H1 (cell line): ENCODE results near the gene COL17A1. TPM values are rescaled to one million over a fixed set of nuclear protein-coding genes. Genes with fewer than 3 reads are reported as not detected.

Experiments used
- CTCF ChIA-PET: fragments of 300-600 bp; sonication (Branson Sonifier 250); formaldehyde crosslinking; loops from one replicate; lab custom pipeline; 2021; ENCODE audit not compliant: partially characterized antibody; lab: Charles Lee
- POLR2A ChIA-PET: fragments of 300-600 bp; sonication (Branson Sonifier 250); formaldehyde crosslinking; loops from one replicate; lab custom pipeline; 2021; ENCODE audit warnings: inconsistent platforms; ENCODE audit not compliant: partially characterized antibody; lab: Charles Lee
- DNase-seq, 2 experiments: peaks; one replicate each; pipeline versions ENCODE4 v3.0.0 to v3.0.0-alpha.2; 2010 to 2022; ENCODE audit warnings: low spot score in 2 of 2, low read depth in 1 of 2, mixed read lengths in 1 of 2
- FAIRE-seq: peaks from 2 replicates; lab custom pipeline; 2011; peaks lifted over from hg19 to GRCh38; lab: Jason Lieb, UNC
- H2AFZ ChIP-seq: 2 replicates; pipeline ENCODE4 v1.8.1; 2012; ENCODE audit warnings: low read length, inconsistent platforms
- H2AK5ac ChIP-seq: 2 replicates; pipeline ENCODE4 v1.6.1; 2013; ENCODE audit warnings: low read depth, low read length
- H2BK120ac ChIP-seq: replicated peaks from 2 replicates; pipeline ENCODE3; 2013; ENCODE audit warnings: low read depth, low read length, inconsistent platforms
- H2BK12ac ChIP-seq: 2 replicates; pipeline ENCODE4 v1.6.1; 2013; ENCODE audit warnings: low read depth, low read length
- H2BK15ac ChIP-seq: 2 replicates; pipeline ENCODE4 v1.6.1; 2013; ENCODE audit warnings: low read length
- H2BK20ac ChIP-seq: 2 replicates; pipeline ENCODE4 v1.6.1; 2013; ENCODE audit warnings: low read length
- H2BK5ac ChIP-seq: 2 replicates; pipeline ENCODE4 v1.6.1; 2013; ENCODE audit warnings: low read depth, low read length
- H3K14ac ChIP-seq: 2 replicates; pipeline ENCODE4 v1.6.1; 2013; ENCODE audit warnings: inconsistent platforms; ENCODE audit not compliant: insufficient read length
- H3K18ac ChIP-seq: 2 replicates; pipeline ENCODE4 v1.6.1; 2013; ENCODE audit warnings: low read length; ENCODE audit errors: extremely low read depth
- H3K23ac ChIP-seq: 2 replicates; pipeline ENCODE4 v1.6.1; 2013; ENCODE audit warnings: inconsistent platforms; ENCODE audit not compliant: insufficient read length
- H3K23me2 ChIP-seq: 2 replicates; pipeline ENCODE4 v1.6.1; 2013; ENCODE audit warnings: low read depth, low read length
- H3K27ac ChIP-seq: 2 replicates; pipeline ENCODE4 v1.6.1; 2011; ENCODE audit warnings: low read depth, low read length, inconsistent platforms
- H3K27me3 ChIP-seq, 4 experiments: replicated peaks in 1 of 4; 1 replicate in 1 of 4; 2 replicates in 3 of 4; pipeline versions ENCODE4 v1.6.1 to v1.8.1; 2011 to 2013; ENCODE audit warnings: low read length in 3 of 4, mild to moderate bottlenecking in 3 of 4, inconsistent platforms in 2 of 4, mixed read lengths in 2 of 4, moderate library complexity in 1 of 4; ENCODE audit not compliant: control insufficient read depth in 3 of 4, insufficient read depth in 3 of 4; ENCODE audit errors: extremely low read depth in 1 of 4
- H3K36me3 ChIP-seq, 4 experiments: 2 replicates each; pipeline versions ENCODE4 v1.6.1 to v1.8.1; 2011 to 2013; ENCODE audit warnings: mild to moderate bottlenecking in 4 of 4, low read length in 3 of 4, moderate library complexity in 2 of 4, control low read depth in 1 of 4, inconsistent platforms in 1 of 4; ENCODE audit not compliant: insufficient read depth in 4 of 4, control insufficient read depth in 2 of 4
- H3K4ac ChIP-seq: replicated peaks from 2 replicates; pipeline ENCODE3; 2013; ENCODE audit warnings: low read length, low read depth, mixed read lengths, inconsistent platforms; ENCODE audit not compliant: insufficient read length
- H3K4me1 ChIP-seq, 4 experiments: replicated peaks in 1 of 4; 1 replicate in 1 of 4; 2 replicates in 3 of 4; pipeline versions ENCODE4 v1.6.1 to v1.8.1; 2011 to 2013; ENCODE audit warnings: low read length in 3 of 4, inconsistent platforms in 2 of 4, mixed read lengths in 1 of 4; ENCODE audit not compliant: insufficient read depth in 4 of 4, control insufficient read depth in 3 of 4
- H3K4me2 ChIP-seq, 2 experiments: 2 replicates each; pipeline versions ENCODE4 v1.6.1 to v1.8.1; 2011 to 2013; ENCODE audit warnings: low read depth in 2 of 2, low read length in 2 of 2, control low read depth in 1 of 2, inconsistent platforms in 1 of 2, mild to moderate bottlenecking in 1 of 2; ENCODE audit not compliant: insufficient read depth in 1 of 2
- H3K4me3 ChIP-seq, 4 experiments: fragments of 200-600, 300-600 bp in 1 of 4; sonication (generic), shearing (Covaris generic), sonication (Bioruptor Twin) in 1 of 4; 2 replicates each; pipeline versions ENCODE4 v1.5.1 to v1.8.1; 2011 to 2016; ENCODE audit warnings: low read length in 4 of 4, low read depth in 3 of 4, control low read depth in 2 of 4, inconsistent platforms in 2 of 4, mild to moderate bottlenecking in 2 of 4, mixed read lengths in 1 of 4, moderate library complexity in 1 of 4; ENCODE audit not compliant: insufficient read depth in 2 of 4; ENCODE audit errors: extremely low read depth in 1 of 4
- H3K56ac ChIP-seq: replicated peaks from 2 replicates; pipeline ENCODE3; 2013; ENCODE audit warnings: low read depth, mild to moderate bottlenecking, mixed read lengths, low read length, inconsistent platforms; ENCODE audit not compliant: insufficient read length
- H3K79me1 ChIP-seq: 2 replicates; pipeline ENCODE4 v1.6.1; 2013; ENCODE audit warnings: low read depth, low read length, control low read depth
- H3K79me2 ChIP-seq, 2 experiments: 2 replicates each; pipeline versions ENCODE4 v1.6.1 to v1.8.1; 2012 to 2013; ENCODE audit warnings: low read length in 2 of 2, mild to moderate bottlenecking in 2 of 2, inconsistent platforms in 1 of 2; ENCODE audit not compliant: insufficient read depth in 2 of 2, control insufficient read depth in 1 of 2
- H3K9ac ChIP-seq, 4 experiments: replicated peaks in 1 of 4; 1 replicate in 1 of 4; 2 replicates in 3 of 4; pipeline versions ENCODE4 v1.6.1 to v1.8.1; 2011 to 2013; ENCODE audit warnings: low read depth in 3 of 4, low read length in 3 of 4, control low read depth in 2 of 4, mild to moderate bottlenecking in 2 of 4, moderate library complexity in 2 of 4, inconsistent platforms in 1 of 4; ENCODE audit errors: extremely low read depth in 1 of 4
- H3K9me3 ChIP-seq, 2 experiments: 2 replicates each; pipeline versions ENCODE4 v1.6.1 to v1.8.1; 2012 to 2013; ENCODE audit warnings: mild to moderate bottlenecking in 2 of 2, moderate library complexity in 2 of 2, control low read depth in 1 of 2, inconsistent platforms in 1 of 2, low read depth in 1 of 2, low read length in 1 of 2, mixed read lengths in 1 of 2; ENCODE audit not compliant: insufficient read depth in 2 of 2
- H4K20me1 ChIP-seq, 2 experiments: replicated peaks in 1 of 2; 2 replicates each; pipeline versions ENCODE3 to v1.8.1; 2011 to 2013; ENCODE audit warnings: inconsistent platforms in 2 of 2, low read length in 2 of 2, mild to moderate bottlenecking in 1 of 2; ENCODE audit not compliant: insufficient read depth in 2 of 2, control insufficient read depth in 1 of 2
- H4K5ac ChIP-seq: 2 replicates; pipeline ENCODE4 v1.6.1; 2013; ENCODE audit warnings: low read length, low read depth, mixed read lengths, inconsistent platforms; ENCODE audit not compliant: insufficient read length
- H4K8ac ChIP-seq: 2 replicates; pipeline ENCODE4 v1.8.0; 2013; ENCODE audit warnings: mild to moderate bottlenecking, moderate library complexity, low read length, inconsistent platforms; ENCODE audit not compliant: insufficient read depth; ENCODE audit errors: extremely low read depth
- H4K91ac ChIP-seq: replicated peaks from 2 replicates; pipeline ENCODE3; 2013; ENCODE audit warnings: low read length, mixed read lengths, inconsistent platforms; ENCODE audit not compliant: insufficient read length
- GTF2F1 ChIP-seq: IDR thresholded peaks from 2 replicates; pipeline ENCODE4 v1.6.1; 2012; ENCODE audit warnings: low read depth, low read length, improper control_type of control experiment, borderline replicate concordance
- JUN ChIP-seq: IDR thresholded peaks from 2 replicates; pipeline ENCODE4 v1.6.1; 2011; ENCODE audit warnings: low read depth, mild to moderate bottlenecking, improper control_type of control experiment, low read length
- JUND ChIP-seq: IDR thresholded peaks from 2 replicates; pipeline ENCODE4 v1.6.1; 2011; ENCODE audit warnings: mild to moderate bottlenecking, improper control_type of control experiment, low read length
- TAF1 ChIP-seq: IDR thresholded peaks from 2 replicates; pipeline ENCODE4 v1.6.1; 2011; ENCODE audit warnings: mild to moderate bottlenecking, low read depth, low read length
- WGBS, 2 experiments: shearing (Covaris generic) in 1 of 2; methylation state at CpG; one replicate each; pipeline versions ENCODE4 v1.1.6 to v1.1.7; 2013 to 2015; ENCODE audit warnings: low lambda C conversion rate in 2 of 2, mixed read lengths in 2 of 2, inconsistent platforms in 1 of 2, low coverage in 1 of 2, missing lambda C conversion rate in 1 of 2; ENCODE audit not compliant: insufficient replicate concordance in 2 of 2, insufficient coverage in 1 of 2, insufficient read length in 1 of 2; ENCODE audit errors: extremely low coverage in 1 of 2, missing lambda C conversion rate in 1 of 2; 5-methylcytosine and 5-hydroxymethylcytosine counted together
- polyA plus RNA-seq, 7 experiments: library from polyadenylated mRNA; depleted of rRNA in 3 of 7; stranded (reverse) in 5 of 7; unstranded in 2 of 7; fragments of >200 nt in 5 of 7; fragments of 200-250 nt in 2 of 7; gene quantifications; 1 replicate in 5 of 7; 2 replicates in 1 of 7; 4 replicates in 1 of 7; pipeline versions ENCODE4 v1.2.1 to v1.2.3, GENCODE V29; 2011 to 2013; ENCODE audit warnings: missing spikeins in 2 of 7, mixed read lengths in 2 of 7
- total RNA-seq: library from RNA; stranded (reverse); fragmentation: NEBNext Ultra II Directional; extraction: Animal tissue kit (Norgen Biotek cat#: 25700); gene quantifications from 2 replicates; pipeline ENCODE4 v1.2.1, GENCODE V29; 2021

COL17A1 gene
- total and polyA plus RNA-seq, 2 of the 8 experiments (the other 6 are each of a cell fraction or from before 2014, with no cell fraction given): 0.35 to 0.37 TPM

DNA sequence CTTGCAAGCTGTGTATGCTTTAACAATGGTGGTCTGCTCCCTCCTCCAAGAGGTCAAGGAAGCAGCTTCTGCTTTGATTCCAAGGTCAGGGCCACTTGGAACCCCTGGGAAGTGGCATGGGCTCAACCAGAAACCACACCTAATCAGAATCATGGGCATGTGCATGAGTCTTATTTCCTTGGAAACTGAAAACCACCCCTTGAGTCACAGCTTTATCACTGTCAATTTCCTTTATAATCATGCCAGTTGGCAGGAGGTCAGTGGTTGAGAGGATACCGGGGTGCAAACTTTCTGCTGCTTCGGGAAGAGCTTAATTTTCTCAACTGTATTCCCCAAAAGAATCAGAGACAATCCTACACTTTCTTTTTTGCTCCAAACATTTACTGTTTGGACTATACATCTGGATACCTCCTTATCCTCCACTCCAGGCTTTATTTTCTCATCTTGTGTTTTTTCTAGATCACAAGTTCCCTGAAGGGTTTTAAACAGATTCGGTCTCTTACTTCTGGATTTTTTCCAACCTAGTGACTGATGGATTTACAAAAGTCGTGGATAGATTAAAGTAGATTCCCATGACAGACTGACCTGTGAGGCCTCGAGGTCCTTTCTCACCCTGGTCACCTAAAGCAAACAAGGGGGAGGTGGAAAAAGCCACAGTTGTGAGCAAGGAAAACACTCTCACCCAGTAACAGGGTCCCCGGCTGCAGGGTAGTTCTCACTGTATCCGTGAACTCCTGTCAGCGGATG, 36.0 kb downstream of the COL17A1 start:
- Histone ChIP-seq H4K91ac (no peak overlapping the region), H3K27me3 (no peaks in the 10 kb centered on the region), H3K56ac (no peak overlapping the region), H3K4me2 (no peak overlapping the region), H2BK20ac (no peak overlapping the region), H3K9ac (no peak overlapping the region; a peak in 1 of 7 replicates), H2BK12ac (0 out of 2 replicates have a peak overlapping the region, but pooled peaks have one; percentile 17), H2BK120ac (no peak overlapping the region), H2AFZ (no peak overlapping the region), H3K23me2 (no peaks in the 10 kb centered on the region), H3K79me1 (no peaks in the 10 kb centered on the region), H3K4me1 (peaks cover 0 to 4% (median 2%) of the 10 kb centered on the region in 4 experiments; a peak in 3 of 7 replicates), H2AK5ac (no peak overlapping the region), H2BK5ac (no peak overlapping the region), H2BK15ac (no peak overlapping the region), H3K79me2 (no peaks in the 10 kb centered on the region), H4K8ac (no peak overlapping the region), H3K36me3 (no peaks in the 10 kb centered on the region), H3K18ac (no peak overlapping the region), H3K27ac (no peak overlapping the region), H4K5ac (no peak overlapping the region), H3K4ac (no peak overlapping the region), H3K4me3 (no peak overlapping the region), H3K23ac (no peak overlapping the region), H3K14ac (no peak overlapping the region), H4K20me1 (no peaks in the 10 kb centered on the region), H3K9me3 (no peaks in the 10 kb centered on the region)
- ChIA-PET POLR2A (interaction anchor here (0.9 to 1.3 kb wide), 3 partner anchors 9 to 72 kb away, joined by 3 to 8 read pairs (median 3); partner anchors contain the start of gene SFR1), CTCF (interaction anchor here (0.9 to 1.8 kb wide), 6 partner anchors 11 to 249 kb away, joined by 3 to 8 read pairs (median 4); no protein-coding TSS in a partner anchor)
- DNase-seq (no peak), FAIRE-seq (no peak)
- TF ChIP-seq JUN: no peak
- TF ChIP-seq GTF2F1: no peak
- no peak for TF ChIP-seq TAF1
- no peak for TF ChIP-seq JUND
- 89% methylated on average over 8 of the region's 8 CpGs; no CpG with 5 or more reads in 1 of the 2 experiments for WGBS, 2 experiments
